ENCODE results near the gene SOWAHC.

GRCh38 chr2:109649736-109650695 lies 35.9 kb downstream of the SOWAHC start:
- TF ChIP-seq EZH2 (IDR thresholded peaks at IDR 0.05; ENCODE audit: low read length, missing control alignments) (no peak), CTCF (conservative IDR thresholded peaks at IDR 0.05 in 1 of 2, IDR thresholded peaks at IDR 0.05 in 1 of 2; ENCODE audit: low read depth in 1 of 2, low read length in 2 of 2) (no peak)
